Trophoblast cell (in vitro differentiated cells and primary cell): ENCODE data around the gene TDRD15.
A peak's percentile ranks its signal among the peaks of the same experiment; 100 is the strongest.

ENCODE experiments used
- DNase-seq, 2 donors: peaks; one replicate each; pipeline ENCODE4 v3.0.0-alpha.2; 2016
- H2AFZ ChIP-seq: 2 replicates; pipeline ENCODE4 v1.6.1; 2013; ENCODE audit warnings: low read length, moderate library complexity, mild to moderate bottlenecking; ENCODE audit not compliant: insufficient read depth, poor library complexity
- H2AK5ac ChIP-seq: 2 replicates; pipeline ENCODE4 v1.6.1; 2013; ENCODE audit warnings: mild to moderate bottlenecking, low read length
- H2BK120ac ChIP-seq: 2 replicates; pipeline ENCODE4 v1.6.1; 2013; ENCODE audit warnings: low read length, mild to moderate bottlenecking, moderate library complexity; ENCODE audit not compliant: insufficient read depth, poor library complexity
- H2BK12ac ChIP-seq: 2 replicates; pipeline ENCODE4 v1.6.1; 2013; ENCODE audit warnings: mild to moderate bottlenecking, low read length, moderate library complexity
- H2BK5ac ChIP-seq: 2 replicates; pipeline ENCODE4 v1.6.1; 2013; ENCODE audit warnings: low read length, low read depth, moderate library complexity, mild to moderate bottlenecking; ENCODE audit not compliant: poor library complexity
- H3K14ac ChIP-seq: 2 replicates; pipeline ENCODE4 v1.6.1; 2013; ENCODE audit warnings: mild to moderate bottlenecking, low read length
- H3K18ac ChIP-seq: 2 replicates; pipeline ENCODE4 v1.6.1; 2013; ENCODE audit warnings: mild to moderate bottlenecking, low read length
- H3K23ac ChIP-seq: 2 replicates; pipeline ENCODE4 v1.6.1; 2013; ENCODE audit warnings: low read length
- H3K27ac ChIP-seq: 2 replicates; pipeline ENCODE4 v1.5.1; 2013; ENCODE audit warnings: low read depth, mild to moderate bottlenecking, inconsistent platforms, low read length, moderate library complexity
- H3K27me3 ChIP-seq: 2 replicates; pipeline ENCODE4 v1.6.1; 2013; ENCODE audit warnings: inconsistent platforms, mild to moderate bottlenecking, low read length, moderate library complexity; ENCODE audit not compliant: insufficient read depth
- H3K36me3 ChIP-seq, 2 experiments: 1 replicate in 1 of 2; 2 replicates in 1 of 2; pipeline ENCODE4 v1.6.1; 2013; ENCODE audit warnings: low read length in 2 of 2, mild to moderate bottlenecking in 2 of 2, moderate library complexity in 1 of 2; ENCODE audit not compliant: insufficient read depth in 2 of 2, control insufficient read depth in 1 of 2
- H3K4ac ChIP-seq: 2 replicates; pipeline ENCODE4 v1.6.1; 2013; ENCODE audit warnings: low read depth, mild to moderate bottlenecking, low read length, moderate library complexity
- H3K4me1 ChIP-seq, 2 experiments: 1 replicate in 1 of 2; 2 replicates in 1 of 2; pipeline ENCODE4 v1.6.1; 2013; ENCODE audit warnings: low read length in 2 of 2, mild to moderate bottlenecking in 2 of 2, moderate library complexity in 1 of 2; ENCODE audit not compliant: insufficient read depth in 2 of 2, control insufficient read depth in 1 of 2
- H3K4me2 ChIP-seq: 2 replicates; pipeline ENCODE4 v1.6.1; 2013; ENCODE audit warnings: inconsistent platforms, mild to moderate bottlenecking, low read length, moderate library complexity
- H3K4me3 ChIP-seq: 2 replicates; pipeline ENCODE4 v1.5.1; 2013; ENCODE audit warnings: mild to moderate bottlenecking, low read depth, low read length, inconsistent platforms
- H3K79me1 ChIP-seq: one replicate; pipeline ENCODE4 v1.6.1; 2013; ENCODE audit warnings: low read length
- H3K79me2 ChIP-seq: 2 replicates; pipeline ENCODE4 v1.6.1; 2013; ENCODE audit warnings: low read length, mild to moderate bottlenecking; ENCODE audit not compliant: control insufficient read depth, insufficient read depth, poor library complexity
- H3K9ac ChIP-seq: 2 replicates; pipeline ENCODE4 v1.6.1; 2013; ENCODE audit warnings: mild to moderate bottlenecking, low read length
- H3K9me3 ChIP-seq: 2 replicates; pipeline ENCODE4 v1.6.1; 2013; ENCODE audit warnings: low read depth, mild to moderate bottlenecking, control low read depth, inconsistent platforms, low read length; ENCODE audit not compliant: insufficient read depth
- H4K12ac ChIP-seq: 2 replicates; pipeline ENCODE4 v1.6.1; 2013; ENCODE audit warnings: low read depth, mild to moderate bottlenecking, low read length, moderate library complexity
- H4K8ac ChIP-seq: 2 replicates; pipeline ENCODE4 v1.6.1; 2013; ENCODE audit warnings: low read depth, mild to moderate bottlenecking, low read length, moderate library complexity
- H4K91ac ChIP-seq: one replicate; pipeline ENCODE4 v1.6.1; 2013; ENCODE audit warnings: low read depth, mild to moderate bottlenecking, low read length, moderate library complexity
- WGBS: extraction: QIAGEN DNeasy Blood & Tissue Kit; methylation state at CpG from one replicate; pipeline ENCODE4 v1.1.7; 2013; ENCODE audit warnings: missing lambda C conversion rate; ENCODE audit not compliant: insufficient read length, insufficient coverage; ENCODE audit errors: extremely low coverage; 5-methylcytosine and 5-hydroxymethylcytosine counted together

TDRD15 gene

GRCh38 chr2:21163213-21163612, 39.4 kb downstream of the TDRD15 start:
- H3K4me3 ChIP-seq: no peak overlapping the region
- no peak overlapping the region for H2BK12ac ChIP-seq
- H2AFZ ChIP-seq: no peak overlapping the region
- H3K23ac ChIP-seq: no peak overlapping the region
- peaks cover 5% of the 10 kb centered on the region for H3K9me3 ChIP-seq
- H3K9ac ChIP-seq: no peak overlapping the region
- H3K18ac ChIP-seq: no peak overlapping the region
- no peak overlapping the region for H2BK5ac ChIP-seq
- no peak overlapping the region for H4K8ac ChIP-seq
- no peaks in the 10 kb centered on the region for H3K79me2 ChIP-seq
- no CpG with 5 or more reads among the region's 9 CpGs for WGBS
- H3K14ac ChIP-seq: no peak overlapping the region
- H3K27ac ChIP-seq: no peak overlapping the region
- no peak overlapping the region for H2AK5ac ChIP-seq
- no peak overlapping the region for H4K91ac ChIP-seq
- no peak for DNase-seq
- no peaks in the 10 kb centered on the region for H3K4me1 ChIP-seq
- no peak overlapping the region for H3K4ac ChIP-seq
- no peaks in the 10 kb centered on the region for H3K36me3 ChIP-seq
- H2BK120ac ChIP-seq: no peak overlapping the region
- H3K79me1 ChIP-seq: no peaks in the 10 kb centered on the region
- no peak overlapping the region for H4K12ac ChIP-seq
- no peak overlapping the region for H3K4me2 ChIP-seq
- no peaks in the 10 kb centered on the region for H3K27me3 ChIP-seq

- Histone ChIP-seq H2BK5ac (no peak overlapping the region), H2AK5ac (no peak overlapping the region), H2AFZ (no peak overlapping the region), H3K9me3 (peaks cover 5% of the 10 kb centered on the region), H3K4ac (no peak overlapping the region), H2BK120ac (no peak overlapping the region), H4K8ac (no peak overlapping the region), H4K12ac (no peak overlapping the region), H3K4me2 (no peak overlapping the region), H3K36me3 (no peaks in the 10 kb centered on the region), H3K79me2 (no peaks in the 10 kb centered on the region), H3K14ac (no peak overlapping the region), H4K91ac (no peak overlapping the region), H3K18ac (no peak overlapping the region), H2BK12ac (no peak overlapping the region), H3K27me3 (no peaks in the 10 kb centered on the region), H3K79me1 (no peaks in the 10 kb centered on the region), H3K4me1 (no peaks in the 10 kb centered on the region), H3K9ac (no peak overlapping the region), H3K4me3 (no peak overlapping the region), H3K27ac (no peak overlapping the region), H3K23ac (no peak overlapping the region)
- no peak for DNase-seq
- WGBS: no CpG with 5 or more reads among the region's 1 CpG
Measured at GRCh38 chr2:21165350-21165749, 41.6 kb downstream of the TDRD15 start.

- H3K18ac ChIP-seq: no peak overlapping the region
- H3K4me1 ChIP-seq: no peaks in the 10 kb centered on the region
- no peak overlapping the region for H4K12ac ChIP-seq
- no peak overlapping the region for H3K4me3 ChIP-seq
- no peak overlapping the region for H2AFZ ChIP-seq
- no peaks in the 10 kb centered on the region for H3K36me3 ChIP-seq
- no peak overlapping the region for H2BK120ac ChIP-seq
- H4K8ac ChIP-seq: no peak overlapping the region
- no peak overlapping the region for H4K91ac ChIP-seq
- H3K9ac ChIP-seq: no peak overlapping the region
- H3K79me1 ChIP-seq: no peaks in the 10 kb centered on the region
- H3K4me2 ChIP-seq: no peak overlapping the region
- H3K14ac ChIP-seq: no peak overlapping the region
- DNase-seq: peak in 1 of 2 donors; percentile 68
- no peaks in the 10 kb centered on the region for H3K79me2 ChIP-seq
- H2BK12ac ChIP-seq: no peak overlapping the region
- H3K9me3 ChIP-seq: no peaks in the 10 kb centered on the region
- no peaks in the 10 kb centered on the region for H3K27me3 ChIP-seq
- no peak overlapping the region for H2BK5ac ChIP-seq
- no peak overlapping the region for H3K27ac ChIP-seq
- H3K4ac ChIP-seq: no peak overlapping the region
- H3K23ac ChIP-seq: no peak overlapping the region
- H2AK5ac ChIP-seq: no peak overlapping the region
- WGBS: no CpG with 5 or more reads among the region's 5 CpGs
Measured at GRCh38 chr2:21175895-21176646, 52.3 kb downstream of the TDRD15 start.

GRCh38 chr2:21181957-21182356, 58.2 kb downstream of the TDRD15 start:
- no peak overlapping the region for H3K4ac ChIP-seq
- H4K91ac ChIP-seq: no peak overlapping the region
- no CpG with 5 or more reads among the region's 5 CpGs for WGBS
- H3K9ac ChIP-seq: no peak overlapping the region
- no peak overlapping the region for H3K4me2 ChIP-seq
- H2AFZ ChIP-seq: no peak overlapping the region
- H3K79me1 ChIP-seq: no peaks in the 10 kb centered on the region
- no peak overlapping the region for H2BK120ac ChIP-seq
- H3K27ac ChIP-seq: no peak overlapping the region
- H3K9me3 ChIP-seq: no peaks in the 10 kb centered on the region
- H3K14ac ChIP-seq: no peak overlapping the region
- H2AK5ac ChIP-seq: no peak overlapping the region
- no peak overlapping the region for H4K8ac ChIP-seq
- no peak overlapping the region for H3K18ac ChIP-seq
- H3K36me3 ChIP-seq: no peaks in the 10 kb centered on the region
- no peaks in the 10 kb centered on the region for H3K79me2 ChIP-seq
- no peaks in the 10 kb centered on the region for H3K27me3 ChIP-seq
- DNase-seq: peak; percentile 70 to 85
- no peaks in the 10 kb centered on the region for H3K4me1 ChIP-seq
- no peak overlapping the region for H4K12ac ChIP-seq
- H3K23ac ChIP-seq: no peak overlapping the region
- no peak overlapping the region for H2BK12ac ChIP-seq
- no peak overlapping the region for H3K4me3 ChIP-seq
- no peak overlapping the region for H2BK5ac ChIP-seq
